A549 (cell line): ENCODE measurements around the gene NENF. TPM values are rescaled to one million over a fixed set of nuclear protein-coding genes. Genes with fewer than 3 reads are reported as not detected.

Source experiments
- ATAC-seq, 2 experiments: fragments of 200-7000 bp in 1 of 2; fragments of >200 bp in 1 of 2; cut with Nextera tagmentation in 1 of 2; cut with Tn5 transposase in 1 of 2; 3 replicates each; pipeline versions ENCODE4 v1.8.0 to v1.9.1; 2018 to 2020; ENCODE audit warnings: mild to moderate bottlenecking in 1 of 2, moderate library complexity in 1 of 2
- CTCF ChIA-PET: fragments of 300-600 bp; sonication (Branson Sonifier 250); formaldehyde crosslinking; extraction: SDS; loops from one replicate; lab custom pipeline; 2021; ENCODE audit warnings: antibody characterized with exemption, inconsistent platforms; lab: Yijun Ruan, JAX
- POLR2A ChIA-PET: fragments of 350-600 bp; formaldehyde crosslinking; extraction: SDS; loops from one replicate; lab custom pipeline; 2021; ENCODE audit warnings: antibody characterized with exemption, inconsistent platforms; lab: Yijun Ruan, JAX
- DNase-seq, 2 experiments: peaks; one replicate each; pipeline versions ENCODE4 v3.0.0 to v3.0.0-alpha.2; 2011 to 2016; ENCODE audit warnings: low read depth in 1 of 2, low spot score in 1 of 2
- FAIRE-seq: peaks from 2 replicates; lab custom pipeline; 2011; peaks lifted over from hg19 to GRCh38; lab: Jason Lieb, UNC
- H3K27ac ChIP-seq, 2 experiments: fragments of >200 bp; sonication (Bioruptor Twin); formaldehyde crosslinking; 3 replicates each; pipeline ENCODE4 v1.5.1; 2016 to 2017
- H3K4me1 ChIP-seq: fragments of >200 bp; sonication (Bioruptor Twin); formaldehyde crosslinking; 3 replicates; pipeline ENCODE4 v1.6.1; 2016
- H3K4me2 ChIP-seq: fragments of >200 bp; sonication (Bioruptor Twin); formaldehyde crosslinking; 3 replicates; pipeline ENCODE4 v1.6.1; 2016
- H3K4me3 ChIP-seq: fragments of >200 bp; sonication (Bioruptor Twin); formaldehyde crosslinking; 3 replicates; pipeline ENCODE4 v1.5.1; 2016
- H3K9me3 ChIP-seq: fragments of >200 bp; sonication (Bioruptor Twin); formaldehyde crosslinking; 3 replicates; pipeline ENCODE4 v1.6.1; 2016
- ATOH8 ChIP-seq: fragments of 250-450 bp; sonication (Bioruptor Pico); IDR thresholded peaks from 2 replicates; pipeline ENCODE4 v1.5.0; 2020; ENCODE audit warnings: low read depth, mild to moderate bottlenecking, moderate library complexity
- BCL3 ChIP-seq: fragments of >200 bp; sonication (Bioruptor Twin); formaldehyde crosslinking; IDR thresholded peaks from 3 replicates; pipeline ENCODE4 v1.6.1; 2016
- BHLHE40 ChIP-seq: IDR thresholded peaks from 2 replicates; pipeline ENCODE4 v1.6.1; 2012; ENCODE audit warnings: low read depth, low read length, inconsistent platforms
- CBX8 ChIP-seq: fragments of 200-600 bp; sonication (generic); IDR thresholded peaks from 2 replicates; pipeline ENCODE4 v1.6.1; 2016
- CEBPB ChIP-seq, 2 experiments: fragments of >200 bp in 1 of 2; sonication (Bioruptor Twin) in 1 of 2; formaldehyde crosslinking in 1 of 2; IDR thresholded peaks; 2 replicates each; pipeline ENCODE4 v1.6.1; 2012 to 2016
- CHD4 ChIP-seq: fragments of 200-600 bp; sonication (generic); IDR thresholded peaks from 2 replicates; pipeline ENCODE4 v1.6.1; 2016; ENCODE audit warnings: antibody characterized with exemption, mild to moderate bottlenecking, borderline replicate concordance
- E2F6 ChIP-seq: IDR thresholded peaks from 2 replicates; pipeline ENCODE4 v1.6.1; 2012; ENCODE audit warnings: low read depth, borderline replicate concordance
- FOSL2 ChIP-seq, 2 experiments: fragments of 450-650 bp in 1 of 2; fragments of >200 bp in 1 of 2; sonication (Bioruptor Twin) in 1 of 2; formaldehyde crosslinking; IDR thresholded peaks; 2 replicates each; pipeline versions ENCODE4 v1.5.0 to v1.6.1; 2016 to 2020; ENCODE audit warnings: mild to moderate bottlenecking in 1 of 2, moderate library complexity in 1 of 2
- GATA3 ChIP-seq: IDR thresholded peaks from 2 replicates; pipeline ENCODE4 v1.6.1; 2012; ENCODE audit warnings: borderline replicate concordance
- HMGXB4 ChIP-seq: fragments of 250-450 bp; sonication (Bioruptor Pico); IDR thresholded peaks from 2 replicates; pipeline ENCODE4 v1.5.0; 2021; ENCODE audit warnings: mild to moderate bottlenecking, moderate library complexity, borderline replicate concordance
- HOXA7 ChIP-seq: fragments of 250-450 bp; sonication (Bioruptor Pico); IDR thresholded peaks from 2 replicates; pipeline ENCODE4 v1.5.0; 2020; ENCODE audit warnings: mild to moderate bottlenecking, moderate library complexity
- JUN ChIP-seq, 2 experiments: fragments of >200 bp; sonication (Bioruptor Twin); formaldehyde crosslinking; IDR thresholded peaks; 2 replicates in 1 of 2; 3 replicates in 1 of 2; pipeline ENCODE4 v1.6.1; 2016 to 2017
- JUNB ChIP-seq: fragments of >200 bp; sonication (Bioruptor Twin); formaldehyde crosslinking; IDR thresholded peaks from 2 replicates; pipeline ENCODE4 v1.6.1; 2016
- KDM5A ChIP-seq: fragments of 200-600 bp; sonication (generic); IDR thresholded peaks from 2 replicates; pipeline ENCODE4 v1.6.1; 2016; ENCODE audit warnings: antibody characterized with exemption, mild to moderate bottlenecking
- NFE2L2 ChIP-seq: fragments of 150-350 bp; conservative IDR thresholded peaks from 2 replicates; pipeline ENCODE4 v1.6.1; 2014; ENCODE audit warnings: low read length
- POLR2AphosphoS2 ChIP-seq: conservative IDR thresholded peaks from 2 replicates; pipeline ENCODE4 v1.6.1; 2012; ENCODE audit warnings: low read length, improper control_type of control experiment, inconsistent platforms
- RARB ChIP-seq: fragments of 250-450 bp; sonication (Bioruptor Pico); IDR thresholded peaks from 2 replicates; pipeline ENCODE4 v1.8.0; 2021; ENCODE audit warnings: mild to moderate bottlenecking, moderate library complexity
- RCOR1 ChIP-seq: fragments of 150-350 bp; IDR thresholded peaks from 2 replicates; pipeline ENCODE4 v1.6.1; 2014; ENCODE audit warnings: antibody characterized with exemption, low read length, low read depth
- RFX5 ChIP-seq: fragments of 450-650 bp; IDR thresholded peaks from 2 replicates; pipeline ENCODE4 v1.7.1; 2014; ENCODE audit warnings: antibody characterized with exemption, mild to moderate bottlenecking, moderate library complexity
- SMC3 ChIP-seq: fragments of >200 bp; sonication (Bioruptor Twin); formaldehyde crosslinking; IDR thresholded peaks from 3 replicates; pipeline ENCODE4 v1.6.1; 2018; ENCODE audit warnings: inconsistent platforms
- TFCP2L1 ChIP-seq: fragments of 250-450 bp; sonication (Bioruptor Pico); IDR thresholded peaks from 2 replicates; pipeline ENCODE4 v1.5.0; 2021; ENCODE audit warnings: mild to moderate bottlenecking
- TP53 ChIP-seq: fragments of 250-450 bp; sonication (Bioruptor Pico); IDR thresholded peaks from 2 replicates; pipeline ENCODE4 v1.5.0; 2021; ENCODE audit warnings: mild to moderate bottlenecking, moderate library complexity
- ZC3H11A ChIP-seq: fragments of 450-650 bp; IDR thresholded peaks from 2 replicates; pipeline ENCODE4 v1.6.1; 2014; ENCODE audit warnings: antibody characterized with exemption, mild to moderate bottlenecking
- ZFP36 ChIP-seq: fragments of 450-650 bp; IDR thresholded peaks from 2 replicates; pipeline ENCODE4 v1.6.1; 2014; ENCODE audit warnings: borderline replicate concordance; ENCODE audit not compliant: partially characterized antibody
- ZNF302 ChIP-seq: fragments of 250-450 bp; sonication (Bioruptor Pico); IDR thresholded peaks from 2 replicates; pipeline ENCODE4 v1.9.0; 2021; ENCODE audit warnings: inconsistent platforms, mild to moderate bottlenecking, moderate library complexity
- WGBS: methylation state at CpG from one replicate; pipeline ENCODE4 v1.1.6; 2017; ENCODE audit errors: missing lambda C conversion rate; 5-methylcytosine and 5-hydroxymethylcytosine counted together
- polyA plus RNA-seq, 4 experiments: library from polyadenylated mRNA; depleted of rRNA in 3 of 4; stranded (reverse); fragments of >200 nt; fragmentation: RNase III in 1 of 4; extraction: RNeasy Plus Mini Kit Qiagen cat#74134 plus additional on column Dnase treatment in 1 of 4; gene quantifications; 2 replicates in 3 of 4; 3 replicates in 1 of 4; pipeline ENCODE4 v1.2.3, GENCODE V29; 2011 to 2017
- TF ChIP-seq, protein P1 (sequence below): fragments of 200-600 bp; sonication (generic); IDR thresholded peaks from 2 replicates; pipeline ENCODE4 v1.6.1; 2016; ENCODE audit warnings: antibody characterized with exemption, mild to moderate bottlenecking, moderate library complexity
- TF ChIP-seq, protein P2 (sequence below): fragments of 450-650 bp; IDR thresholded peaks from 2 replicates; pipeline ENCODE4 v1.6.1; 2014; ENCODE audit warnings: antibody characterized with exemption
- TF ChIP-seq, protein P3 (sequence below): fragments of >200 bp; sonication (Bioruptor Twin); formaldehyde crosslinking; IDR thresholded peaks from 2 replicates; pipeline ENCODE4 v1.6.1; 2016

NENF gene
- polyA plus RNA-seq, 2 of the 4 experiments (the other 2 are of a cell fraction): 55.3 to 83.9 TPM

GRCh38 chr1:212447478-212447877, 14.8 kb downstream of the NENF start:
- ChIA-PET POLR2A (no interaction called here), CTCF (interaction anchor here (2.2 kb wide), 1 partner anchor 8 kb away, joined by 15 read pairs; no protein-coding TSS in a partner anchor)
- H3K9me3 ChIP-seq: no peaks in the 10 kb centered on the region
- no peaks in the 10 kb centered on the region for H3K4me1 ChIP-seq
- DNase-seq (no peak), ATAC-seq (no peak; a peak in 1 of 6 replicates), FAIRE-seq (no peak)
- H3K27ac ChIP-seq: no peak overlapping the region
- 76% methylated on average over 2 of the region's 2 CpGs for WGBS
- no peak overlapping the region for H3K4me2 ChIP-seq
- no peak for TF ChIP-seq CEBPB (IDR thresholded peaks at IDR 0.05)
- no peak for TF ChIP-seq NFE2L2
- TF ChIP-seq POLR2AphosphoS2: no peak
- TF ChIP-seq, protein P1, sequence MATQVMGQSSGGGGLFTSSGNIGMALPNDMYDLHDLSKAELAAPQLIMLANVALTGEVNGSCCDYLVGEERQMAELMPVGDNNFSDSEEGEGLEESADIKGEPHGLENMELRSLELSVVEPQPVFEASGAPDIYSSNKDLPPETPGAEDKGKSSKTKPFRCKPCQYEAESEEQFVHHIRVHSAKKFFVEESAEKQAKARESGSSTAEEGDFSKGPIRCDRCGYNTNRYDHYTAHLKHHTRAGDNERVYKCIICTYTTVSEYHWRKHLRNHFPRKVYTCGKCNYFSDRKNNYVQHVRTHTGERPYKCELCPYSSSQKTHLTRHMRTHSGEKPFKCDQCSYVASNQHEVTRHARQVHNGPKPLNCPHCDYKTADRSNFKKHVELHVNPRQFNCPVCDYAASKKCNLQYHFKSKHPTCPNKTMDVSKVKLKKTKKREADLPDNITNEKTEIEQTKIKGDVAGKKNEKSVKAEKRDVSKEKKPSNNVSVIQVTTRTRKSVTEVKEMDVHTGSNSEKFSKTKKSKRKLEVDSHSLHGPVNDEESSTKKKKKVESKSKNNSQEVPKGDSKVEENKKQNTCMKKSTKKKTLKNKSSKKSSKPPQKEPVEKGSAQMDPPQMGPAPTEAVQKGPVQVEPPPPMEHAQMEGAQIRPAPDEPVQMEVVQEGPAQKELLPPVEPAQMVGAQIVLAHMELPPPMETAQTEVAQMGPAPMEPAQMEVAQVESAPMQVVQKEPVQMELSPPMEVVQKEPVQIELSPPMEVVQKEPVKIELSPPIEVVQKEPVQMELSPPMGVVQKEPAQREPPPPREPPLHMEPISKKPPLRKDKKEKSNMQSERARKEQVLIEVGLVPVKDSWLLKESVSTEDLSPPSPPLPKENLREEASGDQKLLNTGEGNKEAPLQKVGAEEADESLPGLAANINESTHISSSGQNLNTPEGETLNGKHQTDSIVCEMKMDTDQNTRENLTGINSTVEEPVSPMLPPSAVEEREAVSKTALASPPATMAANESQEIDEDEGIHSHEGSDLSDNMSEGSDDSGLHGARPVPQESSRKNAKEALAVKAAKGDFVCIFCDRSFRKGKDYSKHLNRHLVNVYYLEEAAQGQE: no peak
- no peak for TF ChIP-seq RFX5
- TF ChIP-seq TP53 (CRISPR knock-in tag): no peak
- TF ChIP-seq ATOH8 (CRISPR knock-in tag): no peak
- no peak for TF ChIP-seq ZNF302 (CRISPR knock-in tag)
- TF ChIP-seq JUNB: no peak
- TF ChIP-seq FOSL2 (IDR thresholded peaks at IDR 0.05): no peak
- TF ChIP-seq FOSL2 (CRISPR knock-in tag; IDR thresholded peaks at IDR 0.05): no peak
- no peak for TF ChIP-seq GATA3
- no peak for TF ChIP-seq CBX8
- no peak for TF ChIP-seq RARB
- TF ChIP-seq HOXA7 (CRISPR knock-in tag): no peak
- TF ChIP-seq BCL3: no peak
- TF ChIP-seq JUN (IDR thresholded peaks at IDR 0.05): no peak
- no peak for TF ChIP-seq TFCP2L1 (CRISPR knock-in tag)
- TF ChIP-seq SMC3: no peak
- TF ChIP-seq, protein P2, sequence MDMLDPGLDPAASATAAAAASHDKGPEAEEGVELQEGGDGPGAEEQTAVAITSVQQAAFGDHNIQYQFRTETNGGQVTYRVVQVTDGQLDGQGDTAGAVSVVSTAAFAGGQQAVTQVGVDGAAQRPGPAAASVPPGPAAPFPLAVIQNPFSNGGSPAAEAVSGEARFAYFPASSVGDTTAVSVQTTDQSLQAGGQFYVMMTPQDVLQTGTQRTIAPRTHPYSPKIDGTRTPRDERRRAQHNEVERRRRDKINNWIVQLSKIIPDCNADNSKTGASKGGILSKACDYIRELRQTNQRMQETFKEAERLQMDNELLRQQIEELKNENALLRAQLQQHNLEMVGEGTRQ: no peak
- H3K4me3 ChIP-seq: no peak overlapping the region

GRCh38 chr1:212450331-212450881, 17.7 kb downstream of the NENF start:
- no peaks in the 10 kb centered on the region for H3K9me3 ChIP-seq
- 86% methylated on average over 4 of the region's 4 CpGs for WGBS
- CTCF ChIA-PET: interaction anchor here (0.6 to 12.8 kb wide), 6 partner anchors 19 to 386 kb away, joined by 3 to 230 read pairs (median 63); no protein-coding TSS in a partner anchor
- no peaks in the 10 kb centered on the region for H3K4me1 ChIP-seq
- H3K4me3 ChIP-seq: no peak overlapping the region
- no peak overlapping the region for H3K27ac ChIP-seq
- DNase-seq (no peak), FAIRE-seq (no peak), ATAC-seq (no peak; a peak in 1 of 6 replicates)
- POLR2A ChIA-PET: no interaction called here
- no peak overlapping the region for H3K4me2 ChIP-seq
- no peak for TF ChIP-seq KDM5A
- no peak for TF ChIP-seq E2F6
- TF ChIP-seq HMGXB4: no peak
- no peak for TF ChIP-seq FOSL2 (IDR thresholded peaks at IDR 0.05)
- no peak for TF ChIP-seq FOSL2 (CRISPR knock-in tag; IDR thresholded peaks at IDR 0.05)
- no peak for TF ChIP-seq HOXA7 (CRISPR knock-in tag)
- TF ChIP-seq CHD4: no peak
- no peak for TF ChIP-seq RCOR1
- TF ChIP-seq ZFP36: no peak
- no peak for TF ChIP-seq CEBPB (IDR thresholded peaks at IDR 0.05)
- TF ChIP-seq RFX5: no peak
- TF ChIP-seq, protein P3, sequence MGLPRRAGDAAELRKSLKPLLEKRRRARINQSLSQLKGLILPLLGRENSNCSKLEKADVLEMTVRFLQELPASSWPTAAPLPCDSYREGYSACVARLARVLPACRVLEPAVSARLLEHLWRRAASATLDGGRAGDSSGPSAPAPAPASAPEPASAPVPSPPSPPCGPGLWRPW: no peak
- no peak for TF ChIP-seq ZC3H11A
- no peak for TF ChIP-seq BHLHE40
